AG09309 (cell line): ENCODE results near the gene ADAT3.

Experiments
- DNase-seq: peaks from one replicate; pipeline ENCODE4 v3.0.0-alpha.2; 2010; ENCODE audit warnings: low read depth
- H3K4me3 ChIP-seq: 2 replicates; pipeline ENCODE4 v1.5.1; 2011; ENCODE audit warnings: mild to moderate bottlenecking, low read depth, low read length, moderate library complexity; ENCODE audit not compliant: control insufficient read depth
- CTCF ChIP-seq: IDR thresholded peaks from 2 replicates; pipeline ENCODE4 v1.5.1; 2011; ENCODE audit warnings: mild to moderate bottlenecking, low read depth, low read length, inconsistent platforms; ENCODE audit not compliant: insufficient read depth, control insufficient read depth; ENCODE audit errors: missing control alignments

Gene ADAT3

GRCh38 chr19:1906985-1907562 is 1.9 kb downstream of the ADAT3 start:
- no peak overlapping the region for H3K4me3 ChIP-seq
- DNase-seq, result no peak
- no peak for TF ChIP-seq CTCF

- no peak for DNase-seq
- no peak overlapping the region for H3K4me3 ChIP-seq
- TF ChIP-seq CTCF, result no peak
Measured at GRCh38 chr19:1907563-1908363, 2.6 kb downstream of the ADAT3 start.

- DNase-seq, result no peak
- TF ChIP-seq CTCF, result no peak
- H3K4me3 ChIP-seq, result no peak overlapping the region
Measured at GRCh38 chr19:1908364-1908678, 3.1 kb downstream of the ADAT3 start.

GRCh38 chr19:1909761-1910080 is 4.5 kb downstream of the ADAT3 start:
- no peak overlapping the region for H3K4me3 ChIP-seq
- DNase-seq, result no peak
- no peak for TF ChIP-seq CTCF

- no peak for DNase-seq
- TF ChIP-seq CTCF, result no peak
- no peak overlapping the region for H3K4me3 ChIP-seq
Measured at GRCh38 chr19:1910177-1910576, 5.0 kb downstream of the ADAT3 start.

GRCh38 chr19:1911098-1911497 is 5.9 kb downstream of the ADAT3 start:
- DNase-seq, result no peak
- H3K4me3 ChIP-seq, result no peak overlapping the region
- TF ChIP-seq CTCF, result no peak
